Measurements from ENCODE around the gene PDE1C.

Gene PDE1C

DNA sequence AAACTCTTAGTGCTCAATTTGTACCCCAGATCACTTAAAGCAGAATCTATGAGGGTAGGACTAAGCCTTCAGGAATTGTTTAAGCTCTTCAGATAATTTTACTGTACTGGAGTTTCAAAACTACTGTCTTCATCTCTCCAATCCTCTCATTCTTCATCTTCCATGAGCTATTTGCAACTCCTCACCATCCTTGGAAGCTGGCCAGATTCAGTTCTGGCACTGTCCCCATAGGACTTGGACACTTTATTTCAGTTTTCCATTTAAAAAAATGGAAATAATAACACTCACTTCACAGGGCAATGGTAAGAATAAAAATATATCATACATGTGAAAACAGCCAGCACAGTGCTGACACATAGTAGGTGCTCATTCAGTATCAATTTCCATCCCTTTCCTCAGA is 308.6 kb downstream of the PDE1C start:
- DNase-seq: no peak

DNA sequence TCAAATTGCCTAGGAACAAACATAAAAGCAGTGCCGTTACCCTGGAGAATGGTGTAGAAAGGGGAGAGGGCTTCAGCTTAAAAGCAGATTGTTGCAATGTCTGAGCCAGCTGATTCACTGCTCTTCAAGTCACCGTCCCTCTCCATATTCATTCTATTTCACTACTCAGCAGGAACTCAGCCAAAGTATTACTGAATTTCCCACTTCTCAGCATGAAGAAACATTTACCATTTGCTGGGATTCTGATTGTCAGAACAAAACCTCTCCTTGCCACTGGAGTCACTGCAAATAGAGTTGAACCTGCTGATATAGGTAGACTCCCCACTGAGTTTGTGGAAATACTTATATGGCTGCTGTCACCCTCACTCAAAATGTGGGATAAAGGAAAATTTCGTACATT is 311.5 kb downstream of the PDE1C start:
- DNase-seq: no peak

GRCh38 chr7:31751726-31752125 is 318.5 kb downstream of the PDE1C start:
- no peak for DNase-seq

GRCh38 chr7:31748084-31748483 is 322.1 kb downstream of the PDE1C start:
- DNase-seq: no peak

- DNase-seq: no peak
Measured at GRCh38 chr7:31747553-31747952, 322.7 kb downstream of the PDE1C start.

GRCh38 chr7:31744294-31744874 is 325.8 kb downstream of the PDE1C start:
- DNase-seq: peak; percentile 11 to 20

GRCh38 chr7:31741852-31742251 is 328.4 kb downstream of the PDE1C start:
- no peak for DNase-seq

- peak; percentile 9 to 16 for DNase-seq
Measured at GRCh38 chr7:31735991-31736982, 333.9 kb downstream of the PDE1C start.

DNA sequence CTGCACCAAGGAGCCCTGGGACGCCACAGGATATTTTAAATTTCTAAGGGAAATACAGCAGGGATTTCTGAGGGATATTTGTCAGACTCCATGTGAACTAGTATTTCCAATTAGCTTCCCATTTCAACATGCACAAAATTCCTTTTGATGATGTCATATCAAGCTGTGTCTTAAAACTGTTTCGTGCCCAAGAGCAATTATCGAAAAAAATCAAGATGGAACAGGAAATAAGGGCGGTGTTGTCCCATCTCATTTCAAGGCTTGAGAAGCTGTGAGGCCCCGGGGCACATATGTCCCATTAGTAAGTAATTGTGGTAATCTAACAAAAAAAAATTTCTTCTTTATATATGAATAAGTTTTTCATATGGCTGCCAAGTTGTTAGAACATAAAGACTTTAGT is 335.8 kb downstream of the PDE1C start:
- DNase-seq: no peak

- DNase-seq: no peak
Measured at GRCh38 chr7:31729195-31729804, 340.9 kb downstream of the PDE1C start.

GRCh38 chr7:31724696-31725095 is 345.5 kb downstream of the PDE1C start:
- no peak for DNase-seq

- DNase-seq: no peak
Measured at GRCh38 chr7:31720366-31720765, 349.8 kb downstream of the PDE1C start.

DNA sequence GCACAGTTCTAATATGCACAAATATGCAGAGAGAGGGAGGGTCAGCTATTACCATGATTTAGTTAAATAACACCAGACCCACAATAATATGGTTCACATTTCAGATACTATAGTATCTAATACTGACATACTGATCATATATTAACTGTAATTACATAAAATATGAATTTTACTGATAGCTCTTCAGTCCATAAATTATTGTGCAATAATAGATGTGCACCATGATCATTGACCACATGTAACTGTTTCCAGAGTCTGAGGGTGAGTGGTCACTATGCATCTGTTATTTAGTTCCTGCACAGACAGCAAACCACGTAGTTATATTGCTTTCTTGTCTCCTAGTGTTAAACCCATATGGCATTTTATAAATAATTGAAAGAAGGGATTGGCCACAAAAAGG is 353.9 kb downstream of the PDE1C start:
- no peak for DNase-seq

DNA sequence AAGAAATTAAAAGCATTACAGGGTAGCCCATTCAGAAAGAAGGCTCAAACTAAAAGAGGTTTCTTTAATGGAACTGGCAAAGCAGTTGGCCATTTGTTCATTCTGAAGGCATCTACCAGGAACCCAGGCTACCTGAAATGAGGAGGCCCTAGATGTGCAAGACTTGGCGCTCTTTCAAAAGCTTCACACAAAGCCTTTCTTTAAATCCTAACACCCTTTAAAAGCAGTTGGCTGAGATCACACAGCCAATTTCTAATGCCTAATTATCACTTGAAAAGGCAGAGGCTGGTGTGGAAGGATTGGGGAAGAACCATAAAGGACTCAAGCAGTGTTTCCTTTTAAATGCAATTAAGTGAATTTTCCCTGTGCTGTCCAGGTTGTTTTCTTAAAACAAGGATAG is 360.0 kb downstream of the PDE1C start:
- no peak for DNase-seq

DNA sequence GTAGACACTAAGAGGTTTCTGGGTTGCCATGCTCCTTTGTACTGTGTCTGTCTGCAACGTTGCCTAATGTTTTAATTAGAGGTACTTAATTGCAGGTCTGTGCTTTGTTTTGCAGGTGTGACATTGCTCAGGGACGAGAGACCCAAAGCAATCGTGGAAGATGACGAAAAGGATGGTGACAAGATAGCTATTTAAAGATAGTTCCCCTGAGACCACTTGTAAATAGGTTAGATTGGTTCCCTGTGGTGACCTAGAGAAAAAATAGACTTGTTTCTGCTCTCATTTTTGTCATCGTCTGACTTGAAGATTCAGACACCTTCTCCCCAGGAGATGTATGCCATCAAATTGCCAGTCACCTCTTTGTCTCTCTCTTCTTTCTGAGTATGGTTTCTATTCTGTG is 363.1 kb downstream of the PDE1C start:
- DNase-seq: no peak

GRCh38 chr7:31705377-31705776 is 364.8 kb downstream of the PDE1C start:
- DNase-seq: no peak

DNA sequence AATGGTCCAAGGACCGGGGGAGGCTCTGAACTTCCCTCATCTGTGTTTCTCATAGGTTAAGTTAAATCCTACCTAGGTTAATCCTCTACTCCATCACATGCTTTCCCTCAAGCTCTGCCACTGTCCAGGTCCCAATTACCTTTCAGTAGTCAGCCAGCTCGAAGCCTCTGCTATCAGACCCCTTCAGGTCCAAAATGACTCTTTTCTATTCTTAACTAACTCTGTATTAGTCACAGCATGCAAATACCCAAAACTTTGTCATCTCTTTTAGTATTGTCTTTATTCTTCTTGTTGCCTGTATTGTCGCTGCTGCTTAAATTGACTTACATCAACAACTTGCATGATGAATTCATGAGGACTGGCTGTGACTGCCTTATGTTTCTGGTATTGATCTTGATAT is 367.9 kb downstream of the PDE1C start:
- DNase-seq: no peak

Measured in NCI-H187 (cell line).